ENCODE measurements around the gene LRRC38.
"Not testable (repeated sequence)": the region's sequence is repeated elsewhere in the genome, so short reads cannot be mapped to it uniquely, and the experiment has no call there.

LRRC38 gene, protein sequence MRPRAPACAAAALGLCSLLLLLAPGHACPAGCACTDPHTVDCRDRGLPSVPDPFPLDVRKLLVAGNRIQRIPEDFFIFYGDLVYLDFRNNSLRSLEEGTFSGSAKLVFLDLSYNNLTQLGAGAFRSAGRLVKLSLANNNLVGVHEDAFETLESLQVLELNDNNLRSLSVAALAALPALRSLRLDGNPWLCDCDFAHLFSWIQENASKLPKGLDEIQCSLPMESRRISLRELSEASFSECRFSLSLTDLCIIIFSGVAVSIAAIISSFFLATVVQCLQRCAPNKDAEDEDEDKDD

DNA sequence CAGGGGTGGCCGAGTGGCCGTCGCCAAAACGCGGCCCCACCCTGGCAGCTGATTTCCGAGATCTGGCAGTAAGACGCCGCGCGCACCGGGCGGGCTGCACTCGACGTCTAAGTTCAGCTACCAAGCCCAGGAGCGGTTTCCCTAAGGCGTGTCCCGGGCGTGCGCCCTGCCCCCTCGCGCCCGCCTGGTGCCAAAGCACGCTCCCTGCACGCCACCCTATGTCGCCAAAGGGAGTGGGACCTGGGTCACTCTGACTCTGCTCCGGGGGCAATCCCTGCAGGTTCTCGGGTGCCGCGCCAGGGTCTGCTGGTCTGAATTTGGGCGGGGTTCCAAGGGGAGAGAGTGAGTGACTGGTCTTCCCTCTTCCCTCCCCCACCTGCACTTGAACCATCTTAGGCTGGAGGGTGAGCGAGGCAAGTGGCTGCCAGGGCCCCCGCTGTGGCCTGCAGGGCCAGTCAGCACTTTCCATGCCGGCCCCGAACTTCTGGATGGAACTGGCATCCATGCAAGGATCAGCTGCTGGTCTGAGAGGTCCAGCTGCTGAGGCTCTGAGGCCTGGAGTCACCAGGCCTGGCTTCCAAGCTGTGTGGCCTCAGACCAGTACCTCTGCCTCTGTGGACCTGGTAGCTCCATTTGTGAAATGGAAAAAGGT, at the start of gene LRRC38:
LRRC38 (minus strand) TSS at position 109 of the 652 bp plus-strand sequence. CDS start 410 bp downstream, outside the sequence.
- no peak within 1 kb of the TSS for H3K27ac ChIP-seq (ENCODE audit: low read depth in 2 of 2, low read length in 2 of 2)
- H3K27me3 ChIP-seq (ENCODE audit: control insufficient read depth in 2 of 2, insufficient read depth in 2 of 2, low read length in 2 of 2): peaks cover 9 to 21% of the 10 kb centered on the region in 2 donors
- peaks cover 0 to 3% of the 10 kb centered on the region in 2 donors for H3K9me3 ChIP-seq (ENCODE audit: control insufficient read depth in 2 of 2, low read length in 2 of 2)
- H3K4me1 ChIP-seq (ENCODE audit: control insufficient read depth in 2 of 2, insufficient read depth in 2 of 2, low read length in 2 of 2): no peaks in the 10 kb centered on the region
- no peak within 1 kb of the TSS for H3K9ac ChIP-seq (ENCODE audit: low read depth in 1 of 2, low read length in 2 of 2)
- H3K4me3 ChIP-seq (ENCODE audit: low read length in 2 of 2): no peak within 1 kb of the TSS
- H3K36me3 ChIP-seq (ENCODE audit: control insufficient read depth in 2 of 2, insufficient read depth in 2 of 2, low read length in 2 of 2): no peaks in the 10 kb centered on the region

DNA sequence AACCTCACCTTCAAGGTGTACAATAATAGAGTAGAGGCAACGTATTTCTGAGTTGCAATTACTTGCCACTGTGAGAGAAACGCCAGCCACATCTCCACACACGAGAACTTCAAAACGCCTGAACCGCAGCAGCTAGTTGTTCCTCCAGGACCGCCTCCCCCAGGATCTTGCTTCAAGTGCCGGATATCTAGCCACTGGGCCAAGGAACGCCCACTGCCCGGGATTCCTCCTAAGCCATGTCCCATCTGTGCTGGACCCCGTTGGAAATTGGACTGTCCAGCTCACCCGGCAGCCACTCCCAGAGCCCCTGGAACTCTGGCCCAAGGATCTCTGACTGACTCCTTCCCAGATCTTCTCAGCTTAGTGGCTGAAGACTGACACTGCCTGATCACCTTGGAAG, 49.2 kb upstream of the LRRC38 start:
- not testable (repeated sequence) for H3K27me3 ChIP-seq (ENCODE audit: control insufficient read depth in 2 of 2, insufficient read depth in 2 of 2, low read length in 2 of 2); H3K36me3 ChIP-seq (ENCODE audit: control insufficient read depth in 2 of 2, insufficient read depth in 2 of 2, low read length in 2 of 2); H3K9me3 ChIP-seq (ENCODE audit: control insufficient read depth in 2 of 2, low read length in 2 of 2); H3K9ac ChIP-seq (ENCODE audit: low read depth in 1 of 2, low read length in 2 of 2); H3K4me3 ChIP-seq (ENCODE audit: low read length in 2 of 2); H3K4me1 ChIP-seq (ENCODE audit: control insufficient read depth in 2 of 2, insufficient read depth in 2 of 2, low read length in 2 of 2); H3K27ac ChIP-seq (ENCODE audit: low read depth in 2 of 2, low read length in 2 of 2)

DNA sequence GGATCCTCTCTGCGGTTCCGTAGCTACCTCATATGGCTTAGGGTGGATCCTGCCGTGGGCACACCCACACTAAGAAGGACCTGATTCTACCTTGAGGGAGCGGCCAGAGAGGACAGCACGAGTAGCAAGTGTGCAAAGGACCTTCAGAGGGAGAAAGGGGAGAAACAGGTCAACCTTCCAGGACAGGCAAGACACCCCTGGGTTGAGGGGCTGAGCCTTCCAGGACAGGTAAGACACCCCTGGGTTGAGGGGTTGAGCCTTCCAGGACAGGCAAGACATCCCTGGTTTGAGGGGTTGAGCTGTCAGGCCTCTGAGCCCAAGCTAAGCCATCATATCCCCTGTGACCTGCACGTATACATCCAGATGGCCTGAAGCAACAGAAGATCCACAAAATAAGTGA, 46.7 kb upstream of the LRRC38 start:
- Histone ChIP-seq H3K9ac (ENCODE audit: low read depth in 1 of 2, low read length in 2 of 2) (no peak overlapping the region), H3K9me3 (ENCODE audit: control insufficient read depth in 2 of 2, low read length in 2 of 2) (no peaks in the 10 kb centered on the region), H3K4me1 (ENCODE audit: control insufficient read depth in 2 of 2, insufficient read depth in 2 of 2, low read length in 2 of 2) (no peaks in the 10 kb centered on the region), H3K4me3 (ENCODE audit: low read length in 2 of 2) (no peak overlapping the region), H3K36me3 (ENCODE audit: control insufficient read depth in 2 of 2, insufficient read depth in 2 of 2, low read length in 2 of 2) (no peaks in the 10 kb centered on the region), H3K27me3 (ENCODE audit: control insufficient read depth in 2 of 2, insufficient read depth in 2 of 2, low read length in 2 of 2) (no peaks in the 10 kb centered on the region), H3K27ac (ENCODE audit: low read depth in 2 of 2, low read length in 2 of 2) (no peak overlapping the region)

GRCh38 chr1:13556224-13556764, 42.5 kb upstream of the LRRC38 start:
- Histone ChIP-seq H3K9me3 (ENCODE audit: control insufficient read depth in 2 of 2, low read length in 2 of 2) (no peaks in the 10 kb centered on the region), H3K27ac (ENCODE audit: low read depth in 2 of 2, low read length in 2 of 2) (no peak overlapping the region), H3K27me3 (ENCODE audit: control insufficient read depth in 2 of 2, insufficient read depth in 2 of 2, low read length in 2 of 2) (no peaks in the 10 kb centered on the region), H3K4me3 (ENCODE audit: low read length in 2 of 2) (no peak overlapping the region), H3K9ac (ENCODE audit: low read depth in 1 of 2, low read length in 2 of 2) (no peak overlapping the region), H3K36me3 (ENCODE audit: control insufficient read depth in 2 of 2, insufficient read depth in 2 of 2, low read length in 2 of 2) (no peaks in the 10 kb centered on the region), H3K4me1 (ENCODE audit: control insufficient read depth in 2 of 2, insufficient read depth in 2 of 2, low read length in 2 of 2) (no peaks in the 10 kb centered on the region)

DNA sequence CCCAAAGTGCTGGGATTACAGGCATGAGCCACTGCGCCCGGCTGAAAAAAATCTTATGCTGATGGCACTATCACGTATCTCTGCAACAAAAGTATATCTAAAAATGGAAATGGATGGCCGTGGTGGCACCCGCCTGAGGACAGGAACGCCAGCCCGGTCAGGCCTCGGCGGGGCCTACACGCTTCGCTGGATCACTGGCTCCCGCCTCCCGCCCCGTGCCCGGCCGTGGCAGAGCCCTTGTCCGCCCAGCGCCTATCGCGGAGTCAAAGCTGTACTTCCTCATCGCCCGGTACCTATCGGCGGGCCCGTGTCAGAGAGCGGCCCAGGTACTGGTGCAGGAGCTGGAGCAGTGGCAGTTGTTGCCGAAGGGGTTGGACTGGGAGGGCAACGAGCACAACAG, 41.0 kb upstream of the LRRC38 start:
- H3K9me3 ChIP-seq (ENCODE audit: control insufficient read depth in 2 of 2, low read length in 2 of 2): no peaks in the 10 kb centered on the region
- H3K36me3 ChIP-seq (ENCODE audit: control insufficient read depth in 2 of 2, insufficient read depth in 2 of 2, low read length in 2 of 2): no peaks in the 10 kb centered on the region
- no peaks in the 10 kb centered on the region for H3K27me3 ChIP-seq (ENCODE audit: control insufficient read depth in 2 of 2, insufficient read depth in 2 of 2, low read length in 2 of 2)
- no peaks in the 10 kb centered on the region for H3K4me1 ChIP-seq (ENCODE audit: control insufficient read depth in 2 of 2, insufficient read depth in 2 of 2, low read length in 2 of 2)
- H3K9ac ChIP-seq (ENCODE audit: low read depth in 1 of 2, low read length in 2 of 2): no peak overlapping the region
- no peak overlapping the region for H3K27ac ChIP-seq (ENCODE audit: low read depth in 2 of 2, low read length in 2 of 2)
- no peak overlapping the region for H3K4me3 ChIP-seq (ENCODE audit: low read length in 2 of 2)

- no peaks in the 10 kb centered on the region for H3K4me1 ChIP-seq (ENCODE audit: control insufficient read depth in 2 of 2, insufficient read depth in 2 of 2, low read length in 2 of 2)
These were observed 36.9 kb upstream of the LRRC38 start for GRCh38 chr1:13550663-13551062.

GRCh38 chr1:13549521-13549920, 35.7 kb upstream of the LRRC38 start:
- H3K4me1 ChIP-seq (ENCODE audit: control insufficient read depth in 2 of 2, insufficient read depth in 2 of 2, low read length in 2 of 2): no peaks in the 10 kb centered on the region
- H3K36me3 ChIP-seq (ENCODE audit: control insufficient read depth in 2 of 2, insufficient read depth in 2 of 2, low read length in 2 of 2): no peaks in the 10 kb centered on the region
- peaks cover 0 to 2% of the 10 kb centered on the region in 2 donors for H3K27me3 ChIP-seq (ENCODE audit: control insufficient read depth in 2 of 2, insufficient read depth in 2 of 2, low read length in 2 of 2)
- no peaks in the 10 kb centered on the region for H3K9me3 ChIP-seq (ENCODE audit: control insufficient read depth in 2 of 2, low read length in 2 of 2)
- H3K9ac ChIP-seq (ENCODE audit: low read depth in 1 of 2, low read length in 2 of 2): no peak overlapping the region
- no peak overlapping the region for H3K4me3 ChIP-seq (ENCODE audit: low read length in 2 of 2)
- no peak overlapping the region for H3K27ac ChIP-seq (ENCODE audit: low read depth in 2 of 2, low read length in 2 of 2)

More at GRCh38 chr1:13550663-13551062, 36.9 kb upstream of the LRRC38 start:
- H3K36me3 ChIP-seq (ENCODE audit: control insufficient read depth in 2 of 2, insufficient read depth in 2 of 2, low read length in 2 of 2): no peaks in the 10 kb centered on the region
- no peaks in the 10 kb centered on the region for H3K9me3 ChIP-seq (ENCODE audit: control insufficient read depth in 2 of 2, low read length in 2 of 2)
- H3K27ac ChIP-seq (ENCODE audit: low read depth in 2 of 2, low read length in 2 of 2): no peak overlapping the region
- peaks cover 0 to 2% of the 10 kb centered on the region in 2 donors for H3K27me3 ChIP-seq (ENCODE audit: control insufficient read depth in 2 of 2, insufficient read depth in 2 of 2, low read length in 2 of 2)
- no peak overlapping the region for H3K4me3 ChIP-seq (ENCODE audit: low read length in 2 of 2)
- no peak overlapping the region for H3K9ac ChIP-seq (ENCODE audit: low read depth in 1 of 2, low read length in 2 of 2)

DNA sequence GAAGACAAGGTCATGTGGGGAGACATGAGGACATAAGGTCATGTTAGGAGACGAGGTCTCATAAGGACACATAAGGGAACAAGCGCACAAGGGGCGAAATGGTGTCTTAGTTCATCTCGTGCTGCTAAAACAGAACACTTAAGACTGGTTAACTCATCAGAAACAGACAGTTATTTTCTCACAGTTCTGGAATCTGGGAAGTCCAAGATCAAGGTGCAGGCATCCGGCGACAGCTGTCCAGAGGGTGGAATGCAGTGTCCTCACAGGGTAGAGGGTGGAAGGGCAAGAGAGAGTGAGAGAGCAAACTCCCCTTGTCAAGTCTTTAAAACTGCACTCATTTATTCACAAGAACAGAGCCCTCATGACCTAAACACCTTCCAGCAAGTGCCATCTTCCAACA, 35.2 kb upstream of the LRRC38 start:
- Histone ChIP-seq H3K27me3 (ENCODE audit: control insufficient read depth in 2 of 2, insufficient read depth in 2 of 2, low read length in 2 of 2) (peaks cover 0 to 2% of the 10 kb centered on the region in 2 donors), H3K27ac (ENCODE audit: low read depth in 2 of 2, low read length in 2 of 2) (no peak overlapping the region), H3K9me3 (ENCODE audit: control insufficient read depth in 2 of 2, low read length in 2 of 2) (no peaks in the 10 kb centered on the region), H3K9ac (ENCODE audit: low read depth in 1 of 2, low read length in 2 of 2) (no peak overlapping the region), H3K36me3 (ENCODE audit: control insufficient read depth in 2 of 2, insufficient read depth in 2 of 2, low read length in 2 of 2) (no peaks in the 10 kb centered on the region), H3K4me1 (ENCODE audit: control insufficient read depth in 2 of 2, insufficient read depth in 2 of 2, low read length in 2 of 2) (no peaks in the 10 kb centered on the region), H3K4me3 (ENCODE audit: low read length in 2 of 2) (no peak overlapping the region)

DNA sequence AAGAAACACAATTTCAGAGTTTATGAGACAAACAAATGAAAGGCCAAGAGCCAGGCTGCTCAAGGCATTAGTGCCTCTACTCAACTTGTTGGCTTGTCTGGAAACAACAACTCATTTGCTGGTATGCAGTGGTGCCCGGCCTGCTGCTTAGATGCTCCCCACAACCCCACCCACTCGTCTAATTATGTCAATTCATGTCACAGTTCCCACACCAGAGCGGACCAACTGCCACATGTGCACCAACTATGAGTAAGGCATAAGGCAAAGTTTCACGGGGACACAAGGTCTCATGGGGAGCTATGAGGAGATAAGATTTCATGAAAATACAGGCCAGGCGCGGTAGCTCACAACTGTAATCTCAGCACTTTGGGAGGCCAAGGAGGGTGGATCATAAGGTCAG, 34.5 kb upstream of the LRRC38 start:
- no peak overlapping the region for H3K27ac ChIP-seq (ENCODE audit: low read depth in 2 of 2, low read length in 2 of 2)
- no peaks in the 10 kb centered on the region for H3K36me3 ChIP-seq (ENCODE audit: control insufficient read depth in 2 of 2, insufficient read depth in 2 of 2, low read length in 2 of 2)
- H3K27me3 ChIP-seq (ENCODE audit: control insufficient read depth in 2 of 2, insufficient read depth in 2 of 2, low read length in 2 of 2): peaks cover 0 to 2% of the 10 kb centered on the region in 2 donors
- H3K9me3 ChIP-seq (ENCODE audit: control insufficient read depth in 2 of 2, low read length in 2 of 2): no peaks in the 10 kb centered on the region
- H3K4me1 ChIP-seq (ENCODE audit: control insufficient read depth in 2 of 2, insufficient read depth in 2 of 2, low read length in 2 of 2): no peaks in the 10 kb centered on the region
- H3K9ac ChIP-seq (ENCODE audit: low read depth in 1 of 2, low read length in 2 of 2): no peak overlapping the region
- H3K4me3 ChIP-seq (ENCODE audit: low read length in 2 of 2): no peak overlapping the region

DNA sequence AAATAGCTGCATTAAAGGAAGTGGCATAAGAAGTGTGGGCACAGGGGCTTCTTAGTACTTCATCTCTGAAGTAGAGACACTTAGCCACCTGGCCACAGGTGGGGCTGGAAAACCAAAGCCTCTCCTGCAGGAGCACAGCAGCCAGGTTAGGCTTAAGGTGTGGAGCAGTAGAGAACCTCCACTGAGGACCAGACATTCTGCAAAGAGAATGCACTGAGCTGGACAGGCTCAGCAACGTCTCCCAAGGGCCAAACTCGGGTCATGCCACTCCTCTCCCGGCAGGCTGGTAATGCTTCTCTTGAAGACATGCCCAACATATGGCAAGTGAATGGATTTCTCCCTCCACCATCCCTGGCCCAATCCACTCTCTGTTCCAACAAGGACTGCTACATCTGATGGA, 33.0 kb upstream of the LRRC38 start:
- no peak overlapping the region for H3K9ac ChIP-seq (ENCODE audit: low read depth in 1 of 2, low read length in 2 of 2)
- no peaks in the 10 kb centered on the region for H3K9me3 ChIP-seq (ENCODE audit: control insufficient read depth in 2 of 2, low read length in 2 of 2)
- H3K27ac ChIP-seq (ENCODE audit: low read depth in 2 of 2, low read length in 2 of 2): no peak overlapping the region
- H3K36me3 ChIP-seq (ENCODE audit: control insufficient read depth in 2 of 2, insufficient read depth in 2 of 2, low read length in 2 of 2): no peaks in the 10 kb centered on the region
- no peaks in the 10 kb centered on the region for H3K4me1 ChIP-seq (ENCODE audit: control insufficient read depth in 2 of 2, insufficient read depth in 2 of 2, low read length in 2 of 2)
- H3K4me3 ChIP-seq (ENCODE audit: low read length in 2 of 2): no peak overlapping the region
- H3K27me3 ChIP-seq (ENCODE audit: control insufficient read depth in 2 of 2, insufficient read depth in 2 of 2, low read length in 2 of 2): peaks cover 0 to 2% of the 10 kb centered on the region in 2 donors

Data from mucosa of rectum (tissue), 2 donors.